GM10266 (cell line): Measurements from ENCODE around the gene KCNH6.

Experiments
- DNase-seq: peaks from one replicate; pipeline ENCODE4 v3.0.0; 2012; ENCODE audit errors: extremely low spot score
- CTCF ChIP-seq: IDR thresholded peaks from 2 replicates; pipeline ENCODE4 v1.5.1; 2012; ENCODE audit warnings: mild to moderate bottlenecking, low read depth; ENCODE audit not compliant: control insufficient read depth, insufficient read depth; ENCODE audit errors: missing control alignments

KCNH6 gene

GRCh38 chr17:63519116-63519881 lies 3.9 kb upstream of the KCNH6 start:
- no peak for DNase-seq
- TF ChIP-seq CTCF: no peak

- no peak for DNase-seq
- no peak for TF ChIP-seq CTCF
Observed at GRCh38 chr17:63519972-63520882, 2.9 kb upstream of the KCNH6 start.

- DNase-seq: no peak
- no peak for TF ChIP-seq CTCF
Observed at GRCh38 chr17:63524051-63524450, 893 bp downstream of the KCNH6 start.

GRCh38 chr17:63525190-63525946 lies 2.2 kb downstream of the KCNH6 start:
- no peak for TF ChIP-seq CTCF
- no peak for DNase-seq

GRCh38 chr17:63526861-63527260 lies 3.7 kb downstream of the KCNH6 start:
- no peak for TF ChIP-seq CTCF
- no peak for DNase-seq

GRCh38 chr17:63528183-63528582 lies 5.0 kb downstream of the KCNH6 start:
- no peak for DNase-seq
- no peak for TF ChIP-seq CTCF
